ENCODE results near the gene APPBP2.

GRCh38 chr17:60528828-60529227 lies 2.8 kb upstream of the APPBP2 start:
- TF ChIP-seq CTCF (IDR thresholded peaks at IDR 0.05 in 8 of 11, conservative IDR thresholded peaks at IDR 0.05 in 3 of 11) (no peak), POLR2A (IDR thresholded peaks at IDR 0.05) (no peak), POLR2AphosphoS5 (IDR thresholded peaks at IDR 0.05) (no peak)

Data from spleen (tissue), 7 donors.